Measurements from ENCODE around the gene CIT. TPM values are rescaled to one million over a fixed set of nuclear protein-coding genes. Genes with fewer than 3 reads are reported as not detected.
A peak's percentile ranks its signal among the peaks of the same experiment; 100 is the strongest.

The CIT gene
- polyA plus RNA-seq, 3 donors, result 0.03 TPM; not detected in 2

DNA sequence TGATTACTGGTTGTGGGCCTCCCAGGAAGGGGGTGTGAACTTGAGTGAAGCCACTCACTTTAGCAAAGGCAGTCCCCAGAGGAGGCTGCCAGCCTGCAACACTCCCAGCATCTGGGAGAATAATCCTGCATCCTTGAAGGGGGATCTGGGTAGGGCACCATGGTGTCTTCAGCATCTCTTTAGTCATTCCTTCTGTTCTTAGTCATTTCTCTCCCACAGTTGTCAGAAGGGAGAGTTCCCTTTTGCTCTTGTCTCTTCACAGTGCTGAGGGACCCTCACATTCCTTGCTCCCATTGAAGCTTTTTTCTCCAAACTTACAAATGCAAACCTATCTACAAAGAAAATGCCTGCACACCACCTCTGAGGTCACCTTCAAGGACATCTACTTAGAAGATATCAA is 48.1 kb upstream of the CIT start:
- no peak overlapping the region for H2AFZ ChIP-seq (ENCODE audit: insufficient read depth, low read depth, low read length, poor library complexity, severe bottlenecking)
- intact Hi-C loops (cut with micrococcal nuclease), result no loop called here
- no peaks in the 10 kb centered on the region for H3K4me1 ChIP-seq (ENCODE audit: control insufficient read depth in 1 of 2, insufficient read depth in 2 of 2, low read length in 2 of 2)
- no peak for DNase-seq
- Mint-ChIP-seq H3K27me3 (ENCODE audit: low read depth in 3 of 3) (peaks cover 5 to 16% (median 10%) of the 10 kb centered on the region in 3 donors), H3K4me3 (peak overlapping the region in 1 of 2 donors; percentile 48), H3K9me3 (peaks cover 0 to 2% (median 0%) of the 10 kb centered on the region in 7 donors), H3K36me3 (no peaks in the 10 kb centered on the region), H3K27ac (no peak overlapping the region), H3K4me1 (no peaks in the 10 kb centered on the region)
- no peak overlapping the region for H3K9ac ChIP-seq (ENCODE audit: insufficient read depth, low read length, poor library complexity, severe bottlenecking)
- H3K9me3 ChIP-seq (replicated peaks in 1 of 2; ENCODE audit: control insufficient read depth in 1 of 2, insufficient read depth in 1 of 2, low read length in 2 of 2), result no peaks in the 10 kb centered on the region
- no peak overlapping the region for H3K4me2 ChIP-seq (replicated peaks; ENCODE audit: extremely low read depth, low read length, poor library complexity, severe bottlenecking)
- TF ChIP-seq, protein P1, sequence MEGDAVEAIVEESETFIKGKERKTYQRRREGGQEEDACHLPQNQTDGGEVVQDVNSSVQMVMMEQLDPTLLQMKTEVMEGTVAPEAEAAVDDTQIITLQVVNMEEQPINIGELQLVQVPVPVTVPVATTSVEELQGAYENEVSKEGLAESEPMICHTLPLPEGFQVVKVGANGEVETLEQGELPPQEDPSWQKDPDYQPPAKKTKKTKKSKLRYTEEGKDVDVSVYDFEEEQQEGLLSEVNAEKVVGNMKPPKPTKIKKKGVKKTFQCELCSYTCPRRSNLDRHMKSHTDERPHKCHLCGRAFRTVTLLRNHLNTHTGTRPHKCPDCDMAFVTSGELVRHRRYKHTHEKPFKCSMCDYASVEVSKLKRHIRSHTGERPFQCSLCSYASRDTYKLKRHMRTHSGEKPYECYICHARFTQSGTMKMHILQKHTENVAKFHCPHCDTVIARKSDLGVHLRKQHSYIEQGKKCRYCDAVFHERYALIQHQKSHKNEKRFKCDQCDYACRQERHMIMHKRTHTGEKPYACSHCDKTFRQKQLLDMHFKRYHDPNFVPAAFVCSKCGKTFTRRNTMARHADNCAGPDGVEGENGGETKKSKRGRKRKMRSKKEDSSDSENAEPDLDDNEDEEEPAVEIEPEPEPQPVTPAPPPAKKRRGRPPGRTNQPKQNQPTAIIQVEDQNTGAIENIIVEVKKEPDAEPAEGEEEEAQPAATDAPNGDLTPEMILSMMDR (IDR thresholded peaks at IDR 0.05), result no peak
- no peaks in the 10 kb centered on the region for H3K36me3 ChIP-seq (replicated peaks in 1 of 2; ENCODE audit: control insufficient read depth in 1 of 2, insufficient read depth in 2 of 2, low read length in 2 of 2)
- H4K20me1 ChIP-seq (ENCODE audit: insufficient read depth, low read length), result no peaks in the 10 kb centered on the region
- H3K27ac ChIP-seq (ENCODE audit: low read depth in 1 of 2, low read length in 2 of 2), result no peak overlapping the region
- no peak overlapping the region for H3K4me3 ChIP-seq (replicated peaks in 1 of 3; ENCODE audit: low read depth in 2 of 3, low read length in 3 of 3)
- H3K79me2 ChIP-seq (ENCODE audit: insufficient read depth, low read length), result no peaks in the 10 kb centered on the region
- H3K27me3 ChIP-seq (ENCODE audit: control insufficient read depth in 2 of 2, insufficient read depth in 2 of 2, low read length in 2 of 2), result no peaks in the 10 kb centered on the region

GRCh38 chr12:119920064-119920463 is 42.9 kb upstream of the CIT start:
- no peaks in the 10 kb centered on the region for H3K79me2 ChIP-seq (ENCODE audit: insufficient read depth, low read length)
- H3K36me3 ChIP-seq (replicated peaks in 1 of 2; ENCODE audit: control insufficient read depth in 1 of 2, insufficient read depth in 2 of 2, low read length in 2 of 2), result no peaks in the 10 kb centered on the region
- H3K27ac ChIP-seq (ENCODE audit: low read depth in 1 of 2, low read length in 2 of 2), result no peak overlapping the region
- no peak overlapping the region for H2AFZ ChIP-seq (ENCODE audit: insufficient read depth, low read depth, low read length, poor library complexity, severe bottlenecking)
- no peak overlapping the region for H3K9ac ChIP-seq (ENCODE audit: insufficient read depth, low read length, poor library complexity, severe bottlenecking)
- no peaks in the 10 kb centered on the region for H3K27me3 ChIP-seq (ENCODE audit: control insufficient read depth in 2 of 2, insufficient read depth in 2 of 2, low read length in 2 of 2)
- Mint-ChIP-seq H3K4me3 (no peak overlapping the region), H3K4me1 (no peaks in the 10 kb centered on the region), H3K36me3 (no peaks in the 10 kb centered on the region), H3K27me3 (ENCODE audit: low read depth in 3 of 3) (peaks cover 4 to 15% (median 9%) of the 10 kb centered on the region in 3 donors), H3K9me3 (peaks cover 0 to 2% (median 0%) of the 10 kb centered on the region in 7 donors), H3K27ac (no peak overlapping the region)
- H3K4me1 ChIP-seq (ENCODE audit: control insufficient read depth in 1 of 2, insufficient read depth in 2 of 2, low read length in 2 of 2), result no peaks in the 10 kb centered on the region
- TF ChIP-seq, protein P1 (IDR thresholded peaks at IDR 0.05), result no peak
- no peak for DNase-seq
- no peak overlapping the region for H3K4me2 ChIP-seq (replicated peaks; ENCODE audit: extremely low read depth, low read length, poor library complexity, severe bottlenecking)
- H4K20me1 ChIP-seq (ENCODE audit: insufficient read depth, low read length), result no peaks in the 10 kb centered on the region
- no peaks in the 10 kb centered on the region for H3K9me3 ChIP-seq (replicated peaks in 1 of 2; ENCODE audit: control insufficient read depth in 1 of 2, insufficient read depth in 1 of 2, low read length in 2 of 2)
- no peak overlapping the region for H3K4me3 ChIP-seq (replicated peaks in 1 of 3; ENCODE audit: low read depth in 2 of 3, low read length in 3 of 3)
- 96% methylated on average over 4 of the region's 6 CpGs for WGBS (ENCODE audit: insufficient coverage)
- intact Hi-C loops (cut with micrococcal nuclease), result no loop called here
